Astrocyte (in vitro differentiated cells and primary cell): ENCODE data around the gene PTPRT.

ENCODE experiments used
- EZH2 ChIP-seq: IDR thresholded peaks from 2 replicates; pipeline ENCODE4 v1.6.1; 2012; ENCODE audit warnings: mild to moderate bottlenecking, low read length, inconsistent platforms; ENCODE audit not compliant: insufficient read depth
- TF ChIP-seq, protein P1 (sequence below): IDR thresholded peaks from 2 replicates; pipeline ENCODE4 v1.5.1; 2011; ENCODE audit warnings: low read depth, mild to moderate bottlenecking, inconsistent platforms, low read length, moderate library complexity; ENCODE audit not compliant: insufficient read depth

DNA sequence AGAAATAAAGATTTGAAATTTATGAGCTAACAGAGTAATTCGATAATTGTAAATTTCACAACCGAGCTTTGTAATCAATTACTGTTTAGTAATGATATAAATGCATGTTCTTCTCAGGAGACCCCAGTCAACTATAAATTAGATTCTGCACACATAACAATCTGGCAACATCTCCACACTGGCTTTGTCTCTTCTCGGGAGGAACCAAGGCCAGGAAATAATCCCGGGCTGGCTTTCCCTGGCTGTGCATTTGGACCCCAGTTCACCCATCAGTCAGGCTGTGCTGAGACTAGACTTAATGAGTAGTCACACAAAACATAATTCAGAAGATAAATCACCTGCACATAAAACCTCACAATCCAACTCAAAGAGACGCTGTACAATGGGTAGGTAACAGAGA, 65.5 kb downstream of the PTPRT start:
- TF ChIP-seq, protein P1, sequence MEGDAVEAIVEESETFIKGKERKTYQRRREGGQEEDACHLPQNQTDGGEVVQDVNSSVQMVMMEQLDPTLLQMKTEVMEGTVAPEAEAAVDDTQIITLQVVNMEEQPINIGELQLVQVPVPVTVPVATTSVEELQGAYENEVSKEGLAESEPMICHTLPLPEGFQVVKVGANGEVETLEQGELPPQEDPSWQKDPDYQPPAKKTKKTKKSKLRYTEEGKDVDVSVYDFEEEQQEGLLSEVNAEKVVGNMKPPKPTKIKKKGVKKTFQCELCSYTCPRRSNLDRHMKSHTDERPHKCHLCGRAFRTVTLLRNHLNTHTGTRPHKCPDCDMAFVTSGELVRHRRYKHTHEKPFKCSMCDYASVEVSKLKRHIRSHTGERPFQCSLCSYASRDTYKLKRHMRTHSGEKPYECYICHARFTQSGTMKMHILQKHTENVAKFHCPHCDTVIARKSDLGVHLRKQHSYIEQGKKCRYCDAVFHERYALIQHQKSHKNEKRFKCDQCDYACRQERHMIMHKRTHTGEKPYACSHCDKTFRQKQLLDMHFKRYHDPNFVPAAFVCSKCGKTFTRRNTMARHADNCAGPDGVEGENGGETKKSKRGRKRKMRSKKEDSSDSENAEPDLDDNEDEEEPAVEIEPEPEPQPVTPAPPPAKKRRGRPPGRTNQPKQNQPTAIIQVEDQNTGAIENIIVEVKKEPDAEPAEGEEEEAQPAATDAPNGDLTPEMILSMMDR: no peak
- no peak for TF ChIP-seq EZH2
